Measurements from ENCODE around the gene TMEM170B.
A peak's percentile ranks its signal among the peaks of the same experiment; 100 is the strongest.

Gene TMEM170B

DNA sequence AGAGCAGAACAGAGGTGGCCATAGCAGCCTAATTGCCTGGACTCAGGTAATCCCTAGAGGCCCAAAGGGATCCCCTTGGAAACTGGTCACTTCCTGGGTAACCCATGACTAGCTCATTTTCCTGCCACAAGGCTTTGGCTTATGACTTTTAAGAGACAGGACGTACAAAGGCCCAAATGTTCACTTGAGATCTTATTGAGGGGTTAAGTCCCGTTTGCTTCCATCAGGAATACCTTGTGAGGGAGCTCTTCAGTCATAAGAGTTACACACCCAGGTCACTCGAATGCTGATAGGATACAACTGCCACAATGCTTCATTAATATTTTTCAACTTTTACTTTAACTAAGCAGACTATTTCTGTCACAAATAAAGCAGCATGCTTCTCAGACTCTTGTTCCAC lies 51.7 kb downstream of the TMEM170B start:
- DNase-seq = no peak

- DNase-seq = no peak
These were observed 54.9 kb downstream of the TMEM170B start for GRCh38 chr6:11592294-11592906.

GRCh38 chr6:11593096-11593495 lies 55.5 kb downstream of the TMEM170B start:
- DNase-seq = no peak

GRCh38 chr6:11595903-11596302 lies 58.4 kb downstream of the TMEM170B start:
- no peak for DNase-seq

- DNase-seq = no peak
These were observed 59.2 kb downstream of the TMEM170B start for GRCh38 chr6:11596640-11597237.

DNA sequence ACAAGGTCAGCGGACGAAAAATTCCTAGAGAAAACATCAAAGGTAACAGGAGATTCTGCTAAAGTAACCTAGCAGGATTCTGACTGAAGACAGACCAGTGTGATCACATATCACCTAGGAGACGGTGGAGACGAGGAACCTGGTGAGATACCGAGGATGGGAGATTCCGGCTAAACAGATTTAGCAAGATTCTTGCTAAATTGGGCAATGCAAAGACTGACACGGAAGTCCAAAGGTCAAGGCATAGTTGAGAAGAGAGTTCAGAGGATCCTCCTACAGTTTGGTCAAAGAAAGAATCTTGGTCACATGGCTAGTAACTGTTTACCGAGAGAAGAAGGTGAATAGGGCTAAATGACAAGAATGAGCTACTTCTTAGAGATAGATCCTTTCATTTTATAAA lies 61.1 kb downstream of the TMEM170B start:
- no peak for DNase-seq

DNA sequence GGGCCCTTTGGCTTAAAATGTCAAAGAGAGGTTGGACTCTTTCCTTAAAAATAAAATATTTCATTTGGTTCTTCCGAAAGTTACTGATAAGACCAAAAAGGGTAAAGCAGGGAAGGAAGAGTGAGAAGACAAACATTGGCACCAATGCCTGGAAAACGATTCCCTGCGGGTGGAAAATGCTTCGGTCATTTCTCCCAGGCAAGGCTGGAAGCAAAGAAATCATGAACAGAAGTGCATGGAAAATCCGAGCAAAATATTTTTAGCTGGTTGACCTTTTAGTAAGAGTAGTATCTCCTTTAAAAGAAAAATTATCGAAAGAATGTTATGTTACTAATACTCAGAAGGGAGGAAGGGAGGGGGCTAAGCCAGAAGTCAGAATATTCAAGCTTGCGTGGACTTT lies 62.7 kb downstream of the TMEM170B start:
- no peak for DNase-seq

- DNase-seq = no peak
These were observed 64.4 kb downstream of the TMEM170B start for GRCh38 chr6:11601776-11602605.

- no peak for DNase-seq
These were observed 66.7 kb downstream of the TMEM170B start for GRCh38 chr6:11604215-11604614.

GRCh38 chr6:11604836-11605506 lies 67.4 kb downstream of the TMEM170B start:
- DNase-seq = no peak

GRCh38 chr6:11605507-11605905 lies 68.0 kb downstream of the TMEM170B start:
- no peak for DNase-seq

DNA sequence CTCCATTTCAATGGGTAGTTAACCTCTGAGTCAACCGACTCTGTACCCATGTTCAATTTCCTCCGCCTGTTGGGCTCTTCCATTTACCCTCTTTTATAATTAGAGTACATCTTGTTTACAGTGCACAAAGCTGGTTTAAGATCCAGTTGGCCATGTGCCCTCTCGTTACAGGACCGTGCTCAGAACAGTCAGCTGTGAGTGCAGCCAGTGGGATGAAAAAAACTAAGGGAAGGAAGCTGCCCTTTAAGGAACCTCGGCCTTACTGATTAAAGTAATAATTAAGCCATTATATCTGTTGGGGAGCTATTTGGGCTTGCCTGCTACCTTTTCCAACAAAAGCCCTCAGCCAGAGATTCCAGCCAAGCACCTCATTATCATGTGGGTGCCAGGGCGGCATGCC lies 68.8 kb downstream of the TMEM170B start:
- no peak for DNase-seq

- no peak for DNase-seq
These were observed 69.8 kb downstream of the TMEM170B start for GRCh38 chr6:11607383-11607782.

DNA sequence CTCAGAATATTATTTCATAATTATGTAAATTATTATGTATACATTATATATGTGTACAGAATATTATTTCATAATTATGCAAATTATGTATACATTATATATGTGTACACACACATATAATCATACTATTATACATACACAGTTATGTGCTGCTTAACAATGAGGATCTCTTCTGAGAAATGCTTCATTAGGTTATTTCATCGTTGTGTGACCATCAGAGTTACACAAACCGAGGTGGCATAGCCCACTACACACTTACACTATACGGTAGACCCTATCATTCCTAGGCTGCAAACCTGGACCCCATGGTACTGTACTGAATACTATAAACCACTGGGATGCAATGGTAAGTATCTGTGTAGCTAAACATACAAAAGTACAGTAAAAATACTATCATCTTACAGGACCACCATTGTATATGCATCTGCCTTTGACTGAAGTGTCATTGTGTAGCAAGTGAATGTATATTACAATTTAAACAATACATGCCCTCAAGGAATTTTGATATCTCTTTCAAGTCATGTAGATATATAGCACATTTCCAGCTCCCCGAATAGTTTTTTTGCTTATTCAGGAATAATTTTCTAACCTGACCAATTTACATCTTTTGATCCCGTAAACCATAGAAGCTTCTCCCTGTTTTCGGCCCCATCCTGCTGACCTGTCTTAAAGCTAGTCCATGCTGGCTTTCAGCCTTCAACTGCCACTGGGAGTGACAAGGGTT lies 71.2 kb downstream of the TMEM170B start:
- DNase-seq = no peak

DNA sequence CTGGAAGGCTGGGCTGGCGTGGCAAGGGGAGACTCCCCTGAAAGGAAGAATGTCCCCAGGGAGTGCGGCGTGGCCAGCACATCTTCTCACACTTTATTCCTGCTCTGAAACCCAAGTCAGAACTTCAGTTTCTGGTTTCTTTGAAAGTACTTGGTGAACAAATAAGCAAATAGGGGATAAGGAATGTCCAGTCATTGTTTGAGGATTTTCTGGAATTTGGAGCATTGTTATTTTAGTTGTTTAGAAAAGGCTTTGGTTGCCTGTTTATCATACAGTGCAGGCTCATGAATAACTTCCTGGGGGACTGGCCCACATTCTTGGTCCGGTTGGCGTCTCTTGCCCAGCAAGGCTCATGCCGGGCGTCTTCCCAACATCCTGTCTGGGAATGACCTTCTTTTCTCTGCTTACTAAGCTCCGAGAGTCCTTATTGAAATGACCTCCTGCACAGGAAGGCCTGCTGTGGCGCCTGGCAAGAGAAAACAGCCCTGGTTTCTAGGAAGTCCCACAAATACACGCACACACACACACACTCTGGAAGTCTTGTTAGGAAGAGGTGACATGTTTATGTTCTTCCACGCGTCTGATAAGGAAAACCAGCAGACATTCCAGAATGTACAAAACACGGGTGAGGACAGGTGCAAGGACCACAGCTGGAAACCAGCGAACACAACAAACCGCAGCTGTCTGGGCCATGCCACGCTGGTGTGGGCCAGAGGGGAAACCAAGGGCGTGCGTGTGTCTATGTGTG lies 71.9 kb downstream of the TMEM170B start:
- no peak for DNase-seq

- DNase-seq = no peak
These were observed 75.8 kb downstream of the TMEM170B start for GRCh38 chr6:11613336-11613735.

DNA sequence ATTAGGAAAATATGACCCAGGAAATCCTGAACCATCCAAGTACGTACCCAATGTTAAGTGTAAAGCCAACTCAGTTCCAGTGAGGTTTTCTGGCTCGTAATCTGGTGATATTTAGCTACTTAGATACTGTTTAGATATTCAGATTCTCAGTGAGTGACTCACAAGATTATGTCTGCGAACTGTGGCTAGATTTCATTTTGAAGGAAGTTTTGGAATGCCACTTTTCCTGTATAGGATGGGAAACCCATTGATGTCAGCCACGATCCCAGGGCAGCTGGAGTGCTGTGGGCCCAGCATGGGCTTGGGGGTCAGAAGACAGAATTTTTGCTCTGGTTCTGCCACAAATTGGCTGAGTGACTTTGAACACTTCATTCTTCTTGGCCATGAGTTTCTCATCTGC lies 76.3 kb downstream of the TMEM170B start:
- no peak for DNase-seq

GRCh38 chr6:11614534-11615213 lies 77.1 kb downstream of the TMEM170B start:
- DNase-seq = no peak

GRCh38 chr6:11615214-11615602 lies 77.7 kb downstream of the TMEM170B start:
- DNase-seq = no peak

GRCh38 chr6:11616200-11616611 lies 78.7 kb downstream of the TMEM170B start:
- no peak for DNase-seq

DNA sequence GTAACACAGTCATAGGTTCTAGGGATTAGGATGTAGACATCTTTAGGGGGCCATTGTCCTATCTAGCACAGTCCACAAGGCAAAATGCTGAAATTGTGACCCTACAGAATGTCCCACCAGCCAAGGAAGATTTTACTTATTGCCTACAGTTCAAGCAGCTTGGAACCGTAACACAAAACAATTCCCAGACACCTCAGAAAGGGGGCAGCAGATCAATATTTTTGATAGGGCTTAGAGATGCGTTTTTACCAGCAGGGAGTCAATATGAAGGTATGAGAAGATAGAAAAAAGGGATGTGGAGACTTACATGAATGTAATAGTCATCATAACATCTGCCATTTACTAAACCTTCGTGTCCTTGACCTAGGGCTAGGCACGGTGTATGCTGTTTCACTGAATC lies 81.0 kb downstream of the TMEM170B start:
- DNase-seq = peak; percentile 26

DNA sequence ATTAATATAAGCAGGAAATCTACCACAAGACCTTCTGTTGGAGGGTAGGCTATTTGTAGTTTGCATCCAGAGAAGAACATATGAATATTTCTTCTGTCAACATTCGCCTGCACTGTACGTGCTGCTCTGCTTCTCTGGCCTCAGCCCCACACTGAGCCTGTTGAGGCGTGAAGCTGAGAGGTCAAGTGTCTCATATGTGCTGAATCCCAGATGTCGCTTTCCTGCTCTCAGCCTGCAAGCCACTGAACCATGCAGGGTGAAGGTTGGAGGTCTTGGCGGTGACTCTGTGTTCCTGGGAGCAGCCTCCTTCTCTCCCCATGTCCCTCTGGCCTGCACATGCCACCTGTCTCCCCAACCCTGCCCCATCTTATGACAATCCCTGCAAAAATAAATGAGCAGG lies 83.6 kb downstream of the TMEM170B start:
- no peak for DNase-seq

Measured in activated CD4-positive, alpha-beta T cell treated with anti-CD3 and anti-CD28 coated beads, Interleukin-2, Interleukin-6, amounts not matched to agents 100 ng/mL and 50 ng/mL, durations not matched to agents 16 hours and 8 hours (primary cell).